Loucy (cell line): ENCODE data around the gene OR5H1.

Source experiments
- H2AFZ ChIP-seq: fragments of 200-600 bp; sonication (generic); 2 replicates; pipeline ENCODE4 v1.6.0; 2016; ENCODE audit warnings: antibody characterized with exemption, mild to moderate bottlenecking, low read length, moderate library complexity
- H3F3A ChIP-seq: fragments of 200-600 bp; 2 replicates; pipeline ENCODE4 v1.6.0; 2016; ENCODE audit warnings: antibody characterized with exemption, low read depth, mild to moderate bottlenecking
- H3K27me3 ChIP-seq: fragments of 200-600 bp; sonication (generic); 2 replicates; pipeline ENCODE4 v1.6.1; 2014; ENCODE audit warnings: low read length, mild to moderate bottlenecking; ENCODE audit not compliant: insufficient read depth, poor library complexity, severe bottlenecking
- H3K36me3 ChIP-seq: fragments of 200-600 bp; sonication (generic); 2 replicates; pipeline ENCODE4 v1.6.1; 2016; ENCODE audit warnings: low read length; ENCODE audit not compliant: insufficient read depth
- H3K4me1 ChIP-seq: fragments of 200-600 bp; sonication (generic); 2 replicates; pipeline ENCODE4 v1.5.1; 2014; ENCODE audit warnings: low read length, mild to moderate bottlenecking; ENCODE audit not compliant: insufficient read depth, poor library complexity, severe bottlenecking
- H3K4me2 ChIP-seq: fragments of 200-600 bp; sonication (generic); 2 replicates; pipeline ENCODE4 v1.6.0; 2014; ENCODE audit warnings: antibody characterized with exemption, low read length, low read depth, mild to moderate bottlenecking; ENCODE audit not compliant: poor library complexity, severe bottlenecking
- H3K4me3 ChIP-seq: fragments of 200-600 bp; sonication (generic); 2 replicates; pipeline ENCODE4 v1.5.1; 2014; ENCODE audit warnings: low read length, mild to moderate bottlenecking, mixed read lengths; ENCODE audit not compliant: poor library complexity, severe bottlenecking
- H3K79me2 ChIP-seq: fragments of 200-600 bp; sonication (generic); 2 replicates; pipeline ENCODE4 v1.6.1; 2014; ENCODE audit warnings: low read length; ENCODE audit not compliant: insufficient read depth
- H3K9ac ChIP-seq: fragments of 200-600 bp; sonication (generic); 2 replicates; pipeline ENCODE4 v1.6.0; 2014; ENCODE audit warnings: mild to moderate bottlenecking, low read depth, low read length, moderate library complexity; ENCODE audit not compliant: poor library complexity, severe bottlenecking
- H3K9me2 ChIP-seq: fragments of 200-600 bp; sonication (generic); replicated peaks from 2 replicates; pipeline ENCODE4 v1.6.1; 2016; ENCODE audit warnings: low read depth, low read length, mixed read lengths
- H3K9me3 ChIP-seq: fragments of 200-600 bp; sonication (generic); 2 replicates; pipeline ENCODE4 v1.6.1; 2014; ENCODE audit warnings: mild to moderate bottlenecking, antibody characterized with exemption, low read length, low read depth; ENCODE audit not compliant: insufficient read depth
- H4K20me1 ChIP-seq: fragments of 200-600 bp; sonication (generic); 2 replicates; pipeline ENCODE4 v1.6.0; 2014; ENCODE audit warnings: antibody characterized with exemption, low read length, mild to moderate bottlenecking; ENCODE audit not compliant: insufficient read depth, poor library complexity, severe bottlenecking
- CTCF ChIP-seq: fragments of 200-600 bp; sonication (generic); conservative IDR thresholded peaks from 2 replicates; pipeline ENCODE4 v1.5.1; 2014; ENCODE audit warnings: mild to moderate bottlenecking, antibody characterized with exemption, low read length
- EZH2phosphoT487 ChIP-seq: fragments of 200-600 bp; IDR thresholded peaks from 2 replicates; pipeline ENCODE4 v1.6.1; 2018; ENCODE audit warnings: antibody characterized with exemption, mild to moderate bottlenecking, moderate library complexity, borderline replicate concordance

OR5H1 gene

GRCh38 chr3:98099848-98100247, 30.7 kb upstream of the OR5H1 start:
- no peak overlapping the region for H3K9ac ChIP-seq
- H3K9me3 ChIP-seq: no peaks in the 10 kb centered on the region
- no peak for TF ChIP-seq EZH2phosphoT487
- TF ChIP-seq CTCF: no peak

GRCh38 chr3:98108162-98108561, 22.4 kb upstream of the OR5H1 start:
- Histone ChIP-seq H3K36me3 (no peaks in the 10 kb centered on the region), H3F3A (no peaks in the 10 kb centered on the region), H4K20me1 (no peaks in the 10 kb centered on the region), H3K4me2 (no peak overlapping the region), H3K79me2 (no peaks in the 10 kb centered on the region), H3K27me3 (no peaks in the 10 kb centered on the region), H3K4me3 (no peak overlapping the region), H3K9me3 (no peaks in the 10 kb centered on the region), H2AFZ (no peak overlapping the region), H3K4me1 (no peaks in the 10 kb centered on the region), H3K9ac (no peak overlapping the region), H3K9me2 (no peaks in the 10 kb centered on the region)
- TF ChIP-seq CTCF: no peak

More at GRCh38 chr3:98099848-98100247, 30.7 kb upstream of the OR5H1 start:
- Histone ChIP-seq H3K9me2 (no peaks in the 10 kb centered on the region), H3K27me3 (no peaks in the 10 kb centered on the region), H2AFZ (no peak overlapping the region), H3F3A (no peaks in the 10 kb centered on the region), H3K79me2 (no peaks in the 10 kb centered on the region), H3K36me3 (no peaks in the 10 kb centered on the region), H4K20me1 (no peaks in the 10 kb centered on the region), H3K4me3 (no peak overlapping the region), H3K4me1 (no peaks in the 10 kb centered on the region), H3K4me2 (no peak overlapping the region)

GRCh38 chr3:98109807-98110549, 20.5 kb upstream of the OR5H1 start:
- Histone ChIP-seq H3K9me3 (no peaks in the 10 kb centered on the region), H2AFZ (no peak overlapping the region), H3K9ac (no peak overlapping the region), H3K4me1 (no peaks in the 10 kb centered on the region), H3K9me2 (no peaks in the 10 kb centered on the region), H3K79me2 (no peaks in the 10 kb centered on the region), H4K20me1 (no peaks in the 10 kb centered on the region), H3K27me3 (no peaks in the 10 kb centered on the region), H3K4me3 (no peak overlapping the region), H3K4me2 (no peak overlapping the region), H3F3A (no peaks in the 10 kb centered on the region), H3K36me3 (no peaks in the 10 kb centered on the region)
- no peak for TF ChIP-seq CTCF
- no peak for TF ChIP-seq EZH2phosphoT487
